SK-N-SH (cell line): Measurements from ENCODE around the gene PFKFB1.

Experiments used
- CTCF ChIP-seq: fragments of 200-600 bp; sonication (generic); IDR thresholded peaks from 2 replicates; pipeline ENCODE4 v1.6.1; 2017; ENCODE audit warnings: antibody characterized with exemption, mild to moderate bottlenecking, moderate library complexity
- ELF1 ChIP-seq: IDR thresholded peaks from 2 replicates; pipeline ENCODE4 v1.4.0; 2012
- EZH2phosphoT487 ChIP-seq: fragments of 200-600 bp; sonication (generic); IDR thresholded peaks from 2 replicates; pipeline ENCODE4 v1.6.1; 2017; ENCODE audit warnings: low read depth, mixed run types, mild to moderate bottlenecking, antibody characterized with exemption, moderate library complexity, borderline replicate concordance
- FOSL2 ChIP-seq: IDR thresholded peaks from 2 replicates; pipeline ENCODE4 v1.4.0; 2012; ENCODE audit warnings: low read depth, mild to moderate bottlenecking, moderate library complexity, borderline replicate concordance
- FOXJ3 ChIP-seq: sonication (generic); formaldehyde crosslinking; IDR thresholded peaks from 2 replicates; pipeline ENCODE4 v1.5.1; 2020; ENCODE audit warnings: mild to moderate bottlenecking, missing genetic modification reagents
- GABPA ChIP-seq: IDR thresholded peaks from 2 replicates; pipeline ENCODE4 v1.4.0; 2012; ENCODE audit warnings: low read depth, mild to moderate bottlenecking
- JUND ChIP-seq: IDR thresholded peaks from 2 replicates; pipeline ENCODE4 v1.4.0; 2012
- MXI1 ChIP-seq: IDR thresholded peaks from 2 replicates; pipeline ENCODE4 v1.6.1; 2012; ENCODE audit warnings: mild to moderate bottlenecking, low read depth, low read length, improper control_type of control experiment
- NFIC ChIP-seq: IDR thresholded peaks from 2 replicates; pipeline ENCODE4 v1.4.0; 2012; ENCODE audit warnings: borderline replicate concordance
- POLR2AphosphoS5 ChIP-seq: IDR thresholded peaks from 2 replicates; pipeline ENCODE4 v1.6.1; 2012; ENCODE audit warnings: low read depth, low read length
- RAD21 ChIP-seq: IDR thresholded peaks from 2 replicates; pipeline ENCODE4 v1.6.1; 2012; ENCODE audit warnings: mild to moderate bottlenecking, low read length
- YY1 ChIP-seq: IDR thresholded peaks from 2 replicates; pipeline ENCODE4 v1.4.0; 2012; ENCODE audit warnings: low read depth, mild to moderate bottlenecking

DNA sequence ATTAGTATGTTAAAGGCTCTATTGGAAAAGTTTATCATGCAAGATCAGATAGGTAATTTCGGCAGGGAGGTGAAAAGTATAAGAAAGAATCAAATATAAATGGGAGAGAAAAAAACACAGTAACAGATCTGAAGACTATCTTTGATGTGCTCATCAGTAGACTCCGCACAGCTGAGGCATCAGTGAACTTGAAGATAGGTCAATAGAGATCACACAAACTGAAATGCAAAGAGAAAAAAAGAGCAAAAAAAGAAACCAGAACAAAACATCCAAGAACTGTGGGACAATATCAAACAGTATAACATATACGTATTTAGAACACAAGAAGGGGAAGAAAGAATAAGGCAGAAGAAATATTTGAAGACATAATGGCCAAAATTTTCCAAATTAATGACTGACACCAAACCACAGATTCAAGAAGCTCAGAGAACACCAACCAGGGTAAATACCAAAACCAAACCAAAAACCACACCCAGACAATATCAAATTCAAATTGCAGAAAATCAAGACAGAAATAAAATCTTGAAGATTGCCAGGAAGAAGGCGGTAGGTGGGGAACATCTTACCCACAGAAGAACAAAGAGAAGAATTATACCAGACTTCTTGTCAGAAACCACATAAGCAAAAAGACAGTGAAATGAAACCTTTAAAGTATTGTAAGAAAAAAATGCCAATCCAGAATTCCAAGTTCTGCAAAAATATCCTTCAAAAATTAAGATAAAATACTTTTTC is 29.1 kb downstream of the PFKFB1 start:
- TF ChIP-seq RAD21 (no peak), JUND (no peak), FOSL2 (no peak), NFIC (no peak), EZH2phosphoT487 (no peak), ELF1 (no peak), CTCF (no peak), POLR2AphosphoS5 (no peak), MXI1 (no peak), YY1 (no peak), FOXJ3 (CRISPR knock-in tag) (no peak), GABPA (no peak)
